Aorta (tissue), 5 donors: Measurements from ENCODE around the gene FGF22. TPM values are rescaled to one million over a fixed set of nuclear protein-coding genes. Genes with fewer than 3 reads are reported as not detected.
"Not testable (repeated sequence)": the region's sequence is repeated elsewhere in the genome, so short reads cannot be mapped to it uniquely, and the experiment has no call there.

Experiments used
- ATAC-seq: fragments of 200-7000 bp; cut with Tn5 transposase; one replicate; pipeline ENCODE4 v1.9.1; 2022; ENCODE audit warnings: moderate library complexity; ENCODE audit not compliant: low FRiP score
- DNase-seq, 2 donors: peaks; one replicate each; pipeline ENCODE4 v3.0.0-alpha.2; 2020
- H3K27ac ChIP-seq, 2 donors: one replicate each; pipeline ENCODE4 v1.5.1; 2013; ENCODE audit warnings: low read length in 2 of 2, mild to moderate bottlenecking in 2 of 2, moderate library complexity in 2 of 2, control low read depth in 1 of 2, inconsistent platforms in 1 of 2, low read depth in 1 of 2
- H3K27me3 ChIP-seq, 2 donors: one replicate each; pipeline ENCODE4 v1.6.1; 2013; ENCODE audit warnings: control low read depth in 1 of 2, low read length in 1 of 2, mild to moderate bottlenecking in 1 of 2, moderate library complexity in 1 of 2; ENCODE audit not compliant: insufficient read depth in 2 of 2, control insufficient read depth in 1 of 2
- H3K36me3 ChIP-seq, 2 donors: one replicate each; pipeline ENCODE4 v1.6.1; 2013; ENCODE audit warnings: control low read depth in 1 of 2, low read length in 1 of 2, mild to moderate bottlenecking in 1 of 2; ENCODE audit not compliant: insufficient read depth in 2 of 2, control insufficient read depth in 1 of 2
- H3K4me1 ChIP-seq, 2 donors: one replicate each; pipeline ENCODE4 v1.6.1; 2013; ENCODE audit warnings: low read length in 2 of 2, control low read depth in 1 of 2, mild to moderate bottlenecking in 1 of 2, moderate library complexity in 1 of 2; ENCODE audit not compliant: insufficient read depth in 2 of 2, control insufficient read depth in 1 of 2
- H3K4me3 ChIP-seq, 2 donors: one replicate each; pipeline ENCODE4 v1.5.1; 2013; ENCODE audit warnings: low read length in 2 of 2, control low read depth in 1 of 2, mild to moderate bottlenecking in 1 of 2
- H3K9me3 ChIP-seq: one replicate; pipeline ENCODE4 v1.6.1; 2013; ENCODE audit warnings: mild to moderate bottlenecking, low read length; ENCODE audit not compliant: control insufficient read depth
- WGBS, 2 donors: extraction: QIAGEN DNeasy Blood & Tissue Kit; methylation state at CpG; one replicate each; pipeline ENCODE4 v1.1.7; 2013; 5-methylcytosine and 5-hydroxymethylcytosine counted together
- intact Hi-C, 2 donors: fragments of 100-400 bp; cut with DNase I; formaldehyde crosslinking; loops; one replicate each; pipeline versions ENCODE4 v1.14.2 to v1.15.0; 2022
- polyA plus RNA-seq, 2 donors: library from polyadenylated mRNA; stranded (reverse); fragments of 200-250 nt; gene quantifications; one replicate each; pipeline ENCODE4 v1.2.3, GENCODE V29; 2013
- total RNA-seq, 2 donors: library from RNA; stranded (reverse); fragmentation: NEBNext Ultra II Directional; extraction: Animal tissue kit (Norgen Biotek cat#: 25700); gene quantifications; one replicate each; pipeline ENCODE4 v1.2.1, GENCODE V29; 2021
- donor health status: healthy with polysubstance abuse.
- donor health status: Bipolar disorder and iron deficiency.
- donor health status: DM: no; HTN: no; CAD: no.
- donor health status: DM: no; HTN: no; CAD: no.
- donor health status: DM: yes; HTN: yes; CAD: no.

The FGF22 gene
- total and polyA plus RNA-seq, 4 donors: 0.36 to 4.8 (median 0.54) TPM

DNA sequence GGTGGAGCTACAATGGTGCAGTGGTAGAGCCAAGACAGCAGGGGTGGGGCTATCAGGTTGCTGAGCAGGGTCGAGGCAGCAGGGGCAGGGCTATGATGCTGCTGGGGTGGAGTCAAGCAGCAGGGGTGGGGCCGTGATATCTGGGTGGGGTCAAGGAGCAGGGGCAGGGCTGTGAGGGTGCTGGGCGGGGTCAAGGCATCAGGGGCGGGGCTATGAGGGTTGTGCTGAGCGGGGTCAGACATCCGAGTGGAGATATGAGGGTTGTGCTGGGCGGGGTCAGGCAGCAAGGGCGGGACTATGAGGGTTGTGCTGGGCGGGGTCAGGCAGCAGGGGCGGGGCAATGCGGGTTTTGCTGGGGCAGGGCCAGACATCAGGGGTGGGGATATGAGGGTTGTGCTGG is 35.3 kb upstream of the FGF22 start:
- Histone ChIP-seq H3K27ac (no peak overlapping the region), H3K36me3 (no peaks in the 10 kb centered on the region), H3K27me3 (no peaks in the 10 kb centered on the region), H3K4me3 (no peak overlapping the region), H3K4me1 (no peaks in the 10 kb centered on the region), H3K9me3 (no peaks in the 10 kb centered on the region)
- no peak for DNase-seq
- no peak for ATAC-seq
- 86 to 91% methylated on average over 8 to 11 of the region's 11 CpGs for whole genome bisulfite sequencing, 2 donors
- intact Hi-C loops: no loop called here

DNA sequence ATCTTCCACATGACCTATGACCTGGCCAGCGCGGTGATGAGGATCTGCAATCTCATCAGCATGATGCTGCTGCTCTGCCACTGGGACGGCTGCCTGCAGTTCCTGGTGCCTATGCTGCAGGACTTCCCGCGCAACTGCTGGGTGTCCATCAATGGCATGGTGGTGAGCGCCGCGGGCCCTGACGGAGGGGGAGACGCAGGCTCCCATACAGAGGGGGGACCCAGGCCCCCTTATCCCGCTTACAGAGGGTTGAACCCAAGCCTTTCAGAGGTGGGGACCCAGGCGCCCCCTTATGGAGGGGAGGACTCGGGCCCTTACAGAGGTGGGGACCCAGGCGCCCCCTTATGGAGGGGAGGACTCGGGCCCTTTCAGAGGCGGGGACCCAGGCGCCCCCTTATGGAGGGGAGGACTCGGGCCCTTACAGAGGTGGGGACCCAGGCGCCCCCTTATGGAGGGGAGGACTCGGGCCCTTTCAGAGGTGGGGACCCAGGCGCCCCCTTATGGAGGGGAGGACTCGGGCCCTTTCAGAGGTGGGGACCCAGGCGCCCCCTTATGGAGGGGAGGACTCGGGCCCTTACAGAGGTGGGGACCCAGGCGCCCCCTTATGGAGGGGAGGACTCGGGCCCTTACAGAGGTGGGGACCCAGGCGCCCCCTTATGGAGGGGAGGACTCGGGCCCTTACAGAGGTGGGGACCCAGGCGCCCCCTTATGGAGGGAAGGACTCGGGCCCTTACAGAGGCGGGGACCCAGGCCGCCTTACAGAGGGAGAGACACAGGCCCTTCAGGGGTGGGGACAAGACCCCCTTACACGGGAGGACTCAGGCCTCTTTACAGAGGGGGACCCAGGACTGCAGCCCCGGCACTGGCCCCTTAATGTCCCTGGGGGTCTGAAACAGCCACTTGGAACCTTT is 34.4 kb upstream of the FGF22 start:
- H3K9me3 ChIP-seq, H3K27ac ChIP-seq, H3K4me1 ChIP-seq, H3K27me3 ChIP-seq, H3K4me3 ChIP-seq, ATAC-seq, intact Hi-C loops, H3K36me3 ChIP-seq, DNase-seq: not testable (repeated sequence)
- WGBS, 2 donors: 64 to 87% methylated on average over 15 to 34 of the region's 34 CpGs

DNA sequence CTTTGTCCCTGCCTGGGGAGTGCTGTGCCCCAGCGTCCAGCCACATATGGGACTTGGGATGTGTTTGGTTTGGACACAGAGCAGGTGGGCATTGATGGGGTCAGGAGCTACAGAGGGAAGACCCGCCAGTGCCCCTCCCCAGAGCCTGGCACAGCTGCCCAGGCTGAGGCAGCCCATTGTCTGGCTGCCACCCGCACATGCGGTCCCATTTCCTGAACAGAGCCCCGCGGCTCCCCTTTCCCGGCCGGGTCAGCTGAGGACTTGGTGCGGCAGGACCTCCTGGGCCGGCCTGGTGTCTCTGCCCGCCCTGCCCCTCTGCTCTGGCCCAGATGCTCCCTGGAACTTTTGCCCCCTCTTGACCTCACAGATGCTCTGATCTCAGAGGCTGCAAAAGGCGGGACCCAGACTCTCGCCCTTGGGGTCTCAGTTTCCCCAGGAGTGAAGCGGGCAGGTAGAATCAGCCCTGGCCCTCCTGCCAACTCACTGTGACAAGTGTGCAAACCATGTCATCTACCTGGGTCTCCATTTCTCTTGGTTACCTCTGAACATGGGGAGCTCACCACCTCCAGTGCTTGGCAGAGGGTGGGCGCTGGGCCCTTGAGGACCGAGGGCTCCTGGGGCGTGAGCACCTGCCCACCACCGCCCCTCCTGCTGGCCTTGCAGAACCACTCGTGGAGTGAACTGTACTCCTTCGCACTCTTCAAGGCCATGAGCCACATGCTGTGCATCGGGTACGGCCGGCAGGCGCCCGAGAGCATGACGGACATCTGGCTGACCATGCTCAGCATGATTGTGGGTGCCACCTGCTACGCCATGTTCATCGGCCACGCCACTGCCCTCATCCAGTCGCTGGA is 32.2 kb upstream of the FGF22 start:
- intact Hi-C loops: no loop called here
- no peaks in the 10 kb centered on the region for H3K36me3 ChIP-seq
- H3K4me3 ChIP-seq: no peak overlapping the region
- H3K27ac ChIP-seq: no peak overlapping the region
- no peak for ATAC-seq
- DNase-seq: no peak
- WGBS, 2 donors: 86 to 89% methylated on average over 29 to 30 of the region's 30 CpGs
- H3K27me3 ChIP-seq: no peaks in the 10 kb centered on the region
- no peaks in the 10 kb centered on the region for H3K9me3 ChIP-seq
- H3K4me1 ChIP-seq: no peaks in the 10 kb centered on the region

DNA sequence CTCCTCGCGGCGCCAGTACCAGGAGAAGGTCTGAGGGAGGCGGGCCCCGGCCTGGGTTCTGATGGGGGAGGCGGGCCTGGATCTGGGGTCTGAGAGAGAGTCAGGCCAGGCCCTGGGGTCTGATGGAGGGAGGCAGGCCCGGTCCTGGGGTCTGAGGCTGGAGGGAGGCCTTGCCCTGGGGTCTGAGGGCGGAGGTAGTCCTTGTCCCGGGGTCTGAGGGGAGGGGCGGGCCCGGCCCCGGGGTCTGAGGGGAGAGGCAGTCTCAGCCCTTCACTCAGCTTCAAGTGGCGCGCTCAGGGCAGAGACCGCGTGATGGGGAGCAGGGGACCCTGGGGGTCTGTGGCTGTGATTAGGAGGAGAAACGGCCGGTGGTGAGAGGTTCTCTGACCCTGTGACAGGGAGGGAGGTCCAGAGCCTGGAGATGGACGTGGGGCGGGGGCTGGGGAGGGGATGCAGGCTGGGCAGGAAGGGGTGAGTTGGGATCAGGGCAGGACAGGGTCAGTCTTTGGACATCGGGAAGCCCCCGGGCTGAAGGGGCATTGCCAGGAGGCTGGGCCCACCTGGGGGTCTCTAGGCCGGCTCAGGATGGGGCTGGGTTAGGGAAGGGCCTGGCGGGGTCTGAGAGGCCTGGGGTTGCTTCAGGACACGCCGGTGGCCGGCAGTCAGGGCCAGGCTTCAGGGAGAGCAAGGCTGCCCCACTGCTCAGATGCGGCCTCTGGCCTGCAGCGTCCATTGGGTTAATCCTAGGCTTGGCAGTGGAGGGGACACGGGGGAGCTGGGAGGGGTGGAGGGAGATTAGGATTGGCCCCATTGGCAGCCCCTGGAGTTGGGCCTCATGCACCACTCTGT is 31.3 kb upstream of the FGF22 start:
- intact Hi-C loops: no loop called here
- Histone ChIP-seq H3K27ac (no peak overlapping the region), H3K36me3 (no peaks in the 10 kb centered on the region), H3K4me1 (no peaks in the 10 kb centered on the region), H3K9me3 (no peaks in the 10 kb centered on the region), H3K27me3 (no peaks in the 10 kb centered on the region), H3K4me3 (no peak overlapping the region)
- DNase-seq (no peak), ATAC-seq (peak; percentile 17)
- WGBS, 2 donors: 75 to 79% methylated on average over 27 to 30 of the region's 30 CpGs

DNA sequence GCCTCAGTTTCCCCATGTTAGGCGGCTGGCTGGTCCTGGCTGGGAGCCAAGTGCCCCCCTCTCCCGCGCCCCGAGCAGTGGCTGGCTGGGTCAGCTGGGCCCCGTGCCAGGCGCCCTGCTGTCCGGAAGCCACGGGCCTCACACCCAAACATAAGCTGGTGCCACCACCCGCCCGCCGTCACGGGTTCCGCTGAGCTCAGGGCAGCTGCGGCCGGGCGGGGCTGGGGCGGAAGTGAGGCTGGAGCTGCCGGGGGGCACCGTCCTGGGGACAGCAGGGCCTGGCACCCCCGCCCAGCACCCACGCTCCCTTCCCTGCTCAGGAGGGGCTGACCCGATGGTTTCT is 30.7 kb upstream of the FGF22 start:
- Histone ChIP-seq H3K27ac (no peak overlapping the region), H3K4me1 (no peaks in the 10 kb centered on the region), H3K9me3 (no peaks in the 10 kb centered on the region), H3K36me3 (no peaks in the 10 kb centered on the region), H3K4me3 (no peak overlapping the region), H3K27me3 (no peaks in the 10 kb centered on the region)
- WGBS, 2 donors: 54 to 68% methylated on average over 18 to 22 of the region's 22 CpGs
- DNase-seq (peak in 1 of 2 donors; percentile 82), ATAC-seq (peak; percentile 53)
- intact Hi-C loops: no loop called here

DNA sequence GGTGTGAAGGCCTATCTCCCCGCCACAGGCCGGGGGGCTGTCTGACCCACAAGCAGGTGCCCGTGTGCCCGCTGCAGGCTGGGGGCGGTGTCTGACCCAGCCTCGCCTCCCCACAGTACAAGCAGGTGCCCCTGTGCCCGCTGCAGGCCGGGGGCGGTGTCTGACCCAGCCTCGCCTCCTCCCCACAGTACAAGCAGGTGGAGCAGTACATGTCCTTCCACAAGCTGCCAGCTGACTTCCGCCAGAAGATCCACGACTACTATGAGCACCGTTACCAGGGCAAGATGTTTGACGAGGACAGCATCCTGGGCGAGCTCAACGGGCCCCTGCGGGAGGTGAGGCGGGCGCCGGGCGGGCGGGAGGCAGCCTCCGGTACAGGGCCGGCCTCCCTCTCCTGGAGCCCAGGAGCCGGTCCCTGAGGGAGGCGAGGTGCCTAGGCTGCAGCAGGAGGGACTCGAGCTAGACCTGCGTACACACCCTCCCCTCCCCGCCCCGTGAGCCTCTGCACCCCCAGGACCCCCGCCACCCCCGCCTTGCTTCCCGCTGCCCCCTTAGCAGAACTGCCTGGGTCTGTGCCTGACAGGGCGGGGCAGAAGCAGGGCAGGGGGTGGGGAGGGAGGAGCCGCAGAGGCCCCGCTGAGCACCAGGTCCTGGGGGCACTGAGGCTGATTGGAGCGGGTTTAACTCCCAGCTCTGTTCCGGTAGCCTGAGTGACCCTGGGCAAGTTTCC is 29.4 kb upstream of the FGF22 start:
- H3K27ac ChIP-seq: no peak overlapping the region
- intact Hi-C loops: no loop called here

DNA sequence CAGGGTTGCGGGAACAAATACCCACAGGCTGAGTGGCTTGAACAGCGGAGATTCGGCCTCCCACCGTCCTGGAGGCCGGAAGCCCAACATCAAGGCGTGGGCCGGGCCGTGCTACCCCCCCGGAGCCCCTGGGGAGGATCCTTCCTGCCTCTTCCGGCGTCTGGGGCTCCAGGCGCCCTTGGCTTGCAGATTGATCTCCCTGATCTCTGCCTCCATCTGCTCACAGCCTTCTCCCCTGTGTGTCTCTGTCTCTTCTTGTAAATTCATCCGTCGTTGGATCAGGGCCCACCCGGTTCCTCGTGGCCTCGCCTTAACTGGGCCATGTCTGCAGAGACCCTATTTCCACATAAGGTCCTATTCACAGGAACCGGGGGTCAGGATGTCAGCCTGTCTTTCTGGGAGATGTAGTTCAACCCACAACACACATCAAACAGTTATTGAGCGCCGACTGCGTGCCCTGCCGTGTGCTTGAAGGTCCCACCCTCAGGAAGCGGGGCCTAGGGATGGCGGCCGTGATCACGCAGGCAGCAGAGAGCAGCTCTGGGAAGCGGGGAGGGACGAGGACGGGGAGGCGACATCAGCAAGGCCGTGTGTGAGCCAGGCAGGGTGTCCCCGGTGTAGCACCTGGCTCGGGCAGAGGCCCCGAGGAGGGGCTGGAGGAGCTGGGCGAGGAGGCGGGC is 28.7 kb upstream of the FGF22 start:
- Histone ChIP-seq H3K4me3 (no peak overlapping the region), H3K27me3 (no peaks in the 10 kb centered on the region), H3K27ac (no peak overlapping the region), H3K4me1 (no peaks in the 10 kb centered on the region), H3K36me3 (no peaks in the 10 kb centered on the region), H3K9me3 (no peaks in the 10 kb centered on the region)
- DNase-seq (no peak), ATAC-seq (no peak)
- WGBS, 2 donors: 63 to 65% methylated on average over 36 of the region's 36 CpGs
- intact Hi-C loops: no loop called here

More for the DNA sequence above, 29.4 kb upstream of the FGF22 start:
- DNase-seq: no peak
- ATAC-seq: no peak
- no peaks in the 10 kb centered on the region for H3K9me3 ChIP-seq
- no peaks in the 10 kb centered on the region for H3K36me3 ChIP-seq
- 77 to 82% methylated on average over 29 to 38 of the region's 38 CpGs for WGBS, 2 donors
- H3K27me3 ChIP-seq: no peaks in the 10 kb centered on the region
- no peak overlapping the region for H3K4me3 ChIP-seq
- H3K4me1 ChIP-seq: no peaks in the 10 kb centered on the region
